ENCODE measurements around the gene FOXO6. TPM values are rescaled to one million over a fixed set of nuclear protein-coding genes. Genes with fewer than 3 reads are reported as not detected.
A peak's percentile ranks its signal among the peaks of the same experiment; 100 is the strongest.

Gene FOXO6
- under 1 TPM; 0.15 to 0.28 TPM for polyA plus RNA-seq

- WGBS, 2 donors: 2 to 6% methylated on average over 32 to 63 of the region's 63 CpGs
- peak within 1 kb of the TSS in 1 of 2 donors; percentile 34 for H3K27ac ChIP-seq (ENCODE audit: low read depth in 2 of 2, low read length in 1 of 2)
These were observed at the start of gene FOXO6 for GRCh38 chr1:41360786-41361494. FOXO6 (plus strand) TSS chr1:41361434.

GRCh38 chr1:41312991-41313645 is 48.1 kb upstream of the FOXO6 start:
- peaks cover 4% of the 10 kb centered on the region in 2 donors for H3K4me1 ChIP-seq (ENCODE audit: control insufficient read depth in 2 of 2, insufficient read depth in 2 of 2, low read length in 1 of 2)
- no peak overlapping the region for H3K4me3 ChIP-seq (ENCODE audit: low read depth in 1 of 2, low read length in 2 of 2)
- no peaks in the 10 kb centered on the region for H3K36me3 ChIP-seq (ENCODE audit: control insufficient read depth in 2 of 2, insufficient read depth in 2 of 2, low read length in 1 of 2)
- H3K27ac ChIP-seq (ENCODE audit: low read depth in 2 of 2, low read length in 1 of 2): no peak overlapping the region
- H3K9me3 ChIP-seq (ENCODE audit: control insufficient read depth in 2 of 2, insufficient read depth in 1 of 2, low read depth in 1 of 2, low read length in 1 of 2): no peaks in the 10 kb centered on the region
- 74 to 77% methylated on average over 4 of the region's 4 CpGs for WGBS, 2 donors
- no peaks in the 10 kb centered on the region for H3K27me3 ChIP-seq (ENCODE audit: control insufficient read depth in 1 of 2, insufficient read depth in 2 of 2, low read length in 2 of 2)

More at GRCh38 chr1:41360786-41361494, at the start of gene FOXO6:
- Histone ChIP-seq H3K36me3 (ENCODE audit: control insufficient read depth in 2 of 2, insufficient read depth in 2 of 2, low read length in 1 of 2) (no peaks in the 10 kb centered on the region), H3K4me1 (ENCODE audit: control insufficient read depth in 2 of 2, insufficient read depth in 2 of 2, low read length in 1 of 2) (peaks cover 7 to 18% of the 10 kb centered on the region in 2 donors), H3K4me3 (ENCODE audit: low read depth in 1 of 2, low read length in 2 of 2) (peak within 1 kb of the TSS; percentile 58 to 60), H3K9me3 (ENCODE audit: control insufficient read depth in 2 of 2, insufficient read depth in 1 of 2, low read depth in 1 of 2, low read length in 1 of 2) (no peaks in the 10 kb centered on the region), H3K27me3 (ENCODE audit: control insufficient read depth in 1 of 2, insufficient read depth in 2 of 2, low read length in 2 of 2) (no peaks in the 10 kb centered on the region)

GRCh38 chr1:41313661-41314131 is 47.5 kb upstream of the FOXO6 start:
- Histone ChIP-seq H3K4me1 (ENCODE audit: control insufficient read depth in 2 of 2, insufficient read depth in 2 of 2, low read length in 1 of 2) (peaks cover 4% of the 10 kb centered on the region in 2 donors), H3K4me3 (ENCODE audit: low read depth in 1 of 2, low read length in 2 of 2) (no peak overlapping the region), H3K36me3 (ENCODE audit: control insufficient read depth in 2 of 2, insufficient read depth in 2 of 2, low read length in 1 of 2) (no peaks in the 10 kb centered on the region), H3K27ac (ENCODE audit: low read depth in 2 of 2, low read length in 1 of 2) (peak overlapping the region in 1 of 2 donors; percentile 15), H3K9me3 (ENCODE audit: control insufficient read depth in 2 of 2, insufficient read depth in 1 of 2, low read depth in 1 of 2, low read length in 1 of 2) (no peaks in the 10 kb centered on the region), H3K27me3 (ENCODE audit: control insufficient read depth in 1 of 2, insufficient read depth in 2 of 2, low read length in 2 of 2) (no peaks in the 10 kb centered on the region)
- WGBS, 2 donors: 69 to 70% methylated on average over 7 of the region's 7 CpGs

- no peaks in the 10 kb centered on the region for H3K27me3 ChIP-seq (ENCODE audit: control insufficient read depth in 1 of 2, insufficient read depth in 2 of 2, low read length in 2 of 2)
- no peaks in the 10 kb centered on the region for H3K9me3 ChIP-seq (ENCODE audit: control insufficient read depth in 2 of 2, insufficient read depth in 1 of 2, low read depth in 1 of 2, low read length in 1 of 2)
- H3K27ac ChIP-seq (ENCODE audit: low read depth in 2 of 2, low read length in 1 of 2): no peak overlapping the region
- 70 to 75% methylated on average over 11 of the region's 11 CpGs for WGBS, 2 donors
- no peaks in the 10 kb centered on the region for H3K36me3 ChIP-seq (ENCODE audit: control insufficient read depth in 2 of 2, insufficient read depth in 2 of 2, low read length in 1 of 2)
- no peak overlapping the region for H3K4me3 ChIP-seq (ENCODE audit: low read depth in 1 of 2, low read length in 2 of 2)
- H3K4me1 ChIP-seq (ENCODE audit: control insufficient read depth in 2 of 2, insufficient read depth in 2 of 2, low read length in 1 of 2): peaks cover 4% of the 10 kb centered on the region in 2 donors
These were observed 46.7 kb upstream of the FOXO6 start for GRCh38 chr1:41314376-41315145.

- Histone ChIP-seq H3K4me1 (ENCODE audit: control insufficient read depth in 2 of 2, insufficient read depth in 2 of 2, low read length in 1 of 2) (peaks cover 4% of the 10 kb centered on the region in 2 donors), H3K9me3 (ENCODE audit: control insufficient read depth in 2 of 2, insufficient read depth in 1 of 2, low read depth in 1 of 2, low read length in 1 of 2) (no peaks in the 10 kb centered on the region), H3K27ac (ENCODE audit: low read depth in 2 of 2, low read length in 1 of 2) (no peak overlapping the region), H3K4me3 (ENCODE audit: low read depth in 1 of 2, low read length in 2 of 2) (no peak overlapping the region), H3K27me3 (ENCODE audit: control insufficient read depth in 1 of 2, insufficient read depth in 2 of 2, low read length in 2 of 2) (no peaks in the 10 kb centered on the region), H3K36me3 (ENCODE audit: control insufficient read depth in 2 of 2, insufficient read depth in 2 of 2, low read length in 1 of 2) (no peaks in the 10 kb centered on the region)
- 70 to 77% methylated on average over 15 of the region's 15 CpGs for WGBS, 2 donors
These were observed 46.0 kb upstream of the FOXO6 start for GRCh38 chr1:41315146-41315822.

GRCh38 chr1:41315871-41316270 is 45.4 kb upstream of the FOXO6 start:
- WGBS, 2 donors: 89 to 90% methylated on average over 3 of the region's 3 CpGs
- Histone ChIP-seq H3K27ac (ENCODE audit: low read depth in 2 of 2, low read length in 1 of 2) (no peak overlapping the region), H3K27me3 (ENCODE audit: control insufficient read depth in 1 of 2, insufficient read depth in 2 of 2, low read length in 2 of 2) (no peaks in the 10 kb centered on the region), H3K36me3 (ENCODE audit: control insufficient read depth in 2 of 2, insufficient read depth in 2 of 2, low read length in 1 of 2) (no peaks in the 10 kb centered on the region), H3K4me1 (ENCODE audit: control insufficient read depth in 2 of 2, insufficient read depth in 2 of 2, low read length in 1 of 2) (peaks cover 4% of the 10 kb centered on the region in 2 donors), H3K9me3 (ENCODE audit: control insufficient read depth in 2 of 2, insufficient read depth in 1 of 2, low read depth in 1 of 2, low read length in 1 of 2) (no peaks in the 10 kb centered on the region), H3K4me3 (ENCODE audit: low read depth in 1 of 2, low read length in 2 of 2) (no peak overlapping the region)

- 89 to 90% methylated on average over 6 of the region's 6 CpGs for WGBS, 2 donors
These were observed 43.9 kb upstream of the FOXO6 start for GRCh38 chr1:41317361-41317760.

GRCh38 chr1:41318135-41318534 is 43.1 kb upstream of the FOXO6 start:
- Histone ChIP-seq H3K4me1 (ENCODE audit: control insufficient read depth in 2 of 2, insufficient read depth in 2 of 2, low read length in 1 of 2) (peaks cover 4 to 6% of the 10 kb centered on the region in 2 donors), H3K4me3 (ENCODE audit: low read depth in 1 of 2, low read length in 2 of 2) (no peak overlapping the region), H3K27ac (ENCODE audit: low read depth in 2 of 2, low read length in 1 of 2) (no peak overlapping the region), H3K27me3 (ENCODE audit: control insufficient read depth in 1 of 2, insufficient read depth in 2 of 2, low read length in 2 of 2) (no peaks in the 10 kb centered on the region), H3K9me3 (ENCODE audit: control insufficient read depth in 2 of 2, insufficient read depth in 1 of 2, low read depth in 1 of 2, low read length in 1 of 2) (no peaks in the 10 kb centered on the region), H3K36me3 (ENCODE audit: control insufficient read depth in 2 of 2, insufficient read depth in 2 of 2, low read length in 1 of 2) (no peaks in the 10 kb centered on the region)
- WGBS, 2 donors: 87 to 93% methylated on average over 1 of the region's 1 CpG

More at GRCh38 chr1:41317361-41317760, 43.9 kb upstream of the FOXO6 start:
- H3K4me3 ChIP-seq (ENCODE audit: low read depth in 1 of 2, low read length in 2 of 2): no peak overlapping the region
- H3K36me3 ChIP-seq (ENCODE audit: control insufficient read depth in 2 of 2, insufficient read depth in 2 of 2, low read length in 1 of 2): no peaks in the 10 kb centered on the region
- H3K27ac ChIP-seq (ENCODE audit: low read depth in 2 of 2, low read length in 1 of 2): no peak overlapping the region
- H3K9me3 ChIP-seq (ENCODE audit: control insufficient read depth in 2 of 2, insufficient read depth in 1 of 2, low read depth in 1 of 2, low read length in 1 of 2): no peaks in the 10 kb centered on the region
- no peaks in the 10 kb centered on the region for H3K27me3 ChIP-seq (ENCODE audit: control insufficient read depth in 1 of 2, insufficient read depth in 2 of 2, low read length in 2 of 2)
- H3K4me1 ChIP-seq (ENCODE audit: control insufficient read depth in 2 of 2, insufficient read depth in 2 of 2, low read length in 1 of 2): peaks cover 4% of the 10 kb centered on the region in 2 donors
